Stimulated activated effector memory CD8-positive, alpha-beta T cell treated with anti-CD3 and anti-CD28 coated beads, Interleukin-12 subunit alpha, Interleukin-12 subunit beta, amount 100 ng/mL, for 72 hours (primary cell): ENCODE measurements around the gene PRSS56.
A peak's percentile ranks its signal among the peaks of the same experiment; 100 is the strongest.
"Not testable (repeated sequence)": the region's sequence is repeated elsewhere in the genome, so short reads cannot be mapped to it uniquely, and the experiment has no call there.

Experiments
- ATAC-seq: fragments of 150-1000 bp; cut with Tn5 transposase; 2 replicates; pipeline ENCODE4 v1.10.0; 2021
- DNase-seq, 2 donors: peaks; one replicate each; pipeline ENCODE4 v3.0.0; 2021 to 2022; ENCODE audit warnings: low spot score in 2 of 2
- H3K27ac Mint-ChIP-seq: one replicate; pipeline ENCODE4 v1.8.0; 2022; ENCODE audit warnings: mild to moderate bottlenecking, mixed read lengths
- H3K36me3 Mint-ChIP-seq: one replicate; pipeline ENCODE4 v1.8.0; 2022; ENCODE audit warnings: mild to moderate bottlenecking, mixed read lengths
- H3K4me1 Mint-ChIP-seq: one replicate; pipeline ENCODE4 v1.8.0; 2022; ENCODE audit warnings: mixed read lengths
- H3K4me3 Mint-ChIP-seq: one replicate; pipeline ENCODE4 v1.8.0; 2022; ENCODE audit warnings: mild to moderate bottlenecking, mixed read lengths
- H3K9me3 Mint-ChIP-seq: one replicate; pipeline ENCODE4 v1.8.0; 2022; ENCODE audit warnings: mixed read lengths

Gene PRSS56

GRCh38 chr2:232525199-232525598, 5.0 kb downstream of the PRSS56 start:
- H3K36me3 Mint-ChIP-seq, result peaks cover 5% of the 10 kb centered on the region
- H3K27ac Mint-ChIP-seq, result no peak overlapping the region
- no peak overlapping the region for H3K4me3 Mint-ChIP-seq
- no peaks in the 10 kb centered on the region for H3K9me3 Mint-ChIP-seq
- peaks cover 25% of the 10 kb centered on the region for H3K4me1 Mint-ChIP-seq
- ATAC-seq (no peak), DNase-seq (no peak)

GRCh38 chr2:232525791-232526371, 5.7 kb downstream of the PRSS56 start, which contains the start of gene CHRND:
CHRND (plus strand) TSS chr2:232526160; CDS start chr2:232526216, 56 bp downstream.
- H3K9me3 Mint-ChIP-seq, result no peaks in the 10 kb centered on the region
- H3K27ac Mint-ChIP-seq, result no peak within 1 kb of the TSS
- DNase-seq (no peak), ATAC-seq (no peak)
- peaks cover 5% of the 10 kb centered on the region for H3K36me3 Mint-ChIP-seq
- H3K4me1 Mint-ChIP-seq, result peaks cover 25% of the 10 kb centered on the region
- no peak within 1 kb of the TSS for H3K4me3 Mint-ChIP-seq

GRCh38 chr2:232526372-232526941, 6.3 kb downstream of the PRSS56 start:
- ATAC-seq, result no peak
- no peaks in the 10 kb centered on the region for H3K9me3 Mint-ChIP-seq
- H3K4me1 Mint-ChIP-seq, result peaks cover 22% of the 10 kb centered on the region
- DNase-seq, result no peak
- peaks cover 2% of the 10 kb centered on the region for H3K36me3 Mint-ChIP-seq
- no peak overlapping the region for H3K4me3 Mint-ChIP-seq
- H3K27ac Mint-ChIP-seq, result no peak overlapping the region

GRCh38 chr2:232527905-232528470, 7.8 kb downstream of the PRSS56 start:
- H3K4me1 Mint-ChIP-seq, result peaks cover 18% of the 10 kb centered on the region
- ATAC-seq (no peak), DNase-seq (no peak)
- H3K27ac Mint-ChIP-seq, result peak overlapping the region; percentile 62
- H3K9me3 Mint-ChIP-seq, result no peaks in the 10 kb centered on the region
- no peaks in the 10 kb centered on the region for H3K36me3 Mint-ChIP-seq
- no peak overlapping the region for H3K4me3 Mint-ChIP-seq

GRCh38 chr2:232528746-232529460, 8.7 kb downstream of the PRSS56 start:
- Mint-ChIP-seq H3K9me3 (no peaks in the 10 kb centered on the region), H3K4me3 (no peak overlapping the region), H3K27ac (peak overlapping the region; percentile 62), H3K4me1 (peaks cover 14% of the 10 kb centered on the region), H3K36me3 (no peaks in the 10 kb centered on the region)
- DNase-seq (no peak), ATAC-seq (peak; percentile 22)

GRCh38 chr2:232529806-232530547, 9.8 kb downstream of the PRSS56 start:
- Mint-ChIP-seq H3K36me3 (no peaks in the 10 kb centered on the region), H3K27ac (no peak overlapping the region), H3K9me3 (no peaks in the 10 kb centered on the region), H3K4me3 (no peak overlapping the region), H3K4me1 (peaks cover 14% of the 10 kb centered on the region)
- DNase-seq, result no peak
- no peak for ATAC-seq

- H3K36me3 Mint-ChIP-seq, result no peaks in the 10 kb centered on the region
- no peak for ATAC-seq
- peaks cover 14% of the 10 kb centered on the region for H3K4me1 Mint-ChIP-seq
- DNase-seq, result no peak
- H3K9me3 Mint-ChIP-seq, result no peaks in the 10 kb centered on the region
- no peak overlapping the region for H3K4me3 Mint-ChIP-seq
- no peak overlapping the region for H3K27ac Mint-ChIP-seq
Observed at GRCh38 chr2:232530626-232531260, 10.6 kb downstream of the PRSS56 start.

- DNase-seq (no peak), ATAC-seq (no peak)
- Mint-ChIP-seq H3K9me3 (no peaks in the 10 kb centered on the region), H3K4me1 (peaks cover 14% of the 10 kb centered on the region), H3K4me3 (no peak overlapping the region), H3K27ac (no peak overlapping the region), H3K36me3 (no peaks in the 10 kb centered on the region)
Observed at GRCh38 chr2:232532419-232532818, 12.2 kb downstream of the PRSS56 start.

- H3K27ac Mint-ChIP-seq, ATAC-seq, H3K36me3 Mint-ChIP-seq, H3K4me3 Mint-ChIP-seq, DNase-seq, H3K9me3 Mint-ChIP-seq: not testable (repeated sequence)
- H3K4me1 Mint-ChIP-seq, result peaks cover 14% of the 10 kb centered on the region
Observed at GRCh38 chr2:232532821-232533220, 12.6 kb downstream of the PRSS56 start.

- Mint-ChIP-seq H3K9me3 (no peaks in the 10 kb centered on the region), H3K27ac (no peak overlapping the region), H3K36me3 (no peaks in the 10 kb centered on the region), H3K4me1 (peaks cover 8% of the 10 kb centered on the region), H3K4me3 (no peak overlapping the region)
- ATAC-seq, result no peak
- no peak for DNase-seq
Observed at GRCh38 chr2:232533944-232534710, 13.9 kb downstream of the PRSS56 start.

- H3K9me3 Mint-ChIP-seq, result no peaks in the 10 kb centered on the region
- no peak overlapping the region for H3K27ac Mint-ChIP-seq
- no peak overlapping the region for H3K4me3 Mint-ChIP-seq
- no peak for DNase-seq
- peaks cover 6% of the 10 kb centered on the region for H3K4me1 Mint-ChIP-seq
- no peaks in the 10 kb centered on the region for H3K36me3 Mint-ChIP-seq
- no peak for ATAC-seq
Observed at GRCh38 chr2:232534940-232535651, 14.9 kb downstream of the PRSS56 start.

- no peak overlapping the region for H3K27ac Mint-ChIP-seq
- ATAC-seq (no peak), DNase-seq (no peak)
- H3K4me1 Mint-ChIP-seq, result peaks cover 6% of the 10 kb centered on the region
- H3K36me3 Mint-ChIP-seq, result no peaks in the 10 kb centered on the region
- H3K4me3 Mint-ChIP-seq, result no peak overlapping the region
- H3K9me3 Mint-ChIP-seq, result no peaks in the 10 kb centered on the region
Observed at GRCh38 chr2:232535761-232536530, 15.8 kb downstream of the PRSS56 start.

GRCh38 chr2:232537079-232537478, 16.9 kb downstream of the PRSS56 start:
- ATAC-seq (no peak), DNase-seq (no peak)

More at GRCh38 chr2:232537079-232537478, 16.9 kb downstream of the PRSS56 start:
- H3K9me3 Mint-ChIP-seq, result no peaks in the 10 kb centered on the region
- H3K4me3 Mint-ChIP-seq, result no peak overlapping the region
- H3K36me3 Mint-ChIP-seq, result no peaks in the 10 kb centered on the region
- peaks cover 6% of the 10 kb centered on the region for H3K4me1 Mint-ChIP-seq
- H3K27ac Mint-ChIP-seq, result no peak overlapping the region
